Measurements from ENCODE around the gene RASGRF1. TPM values are rescaled to one million over a fixed set of nuclear protein-coding genes. Genes with fewer than 3 reads are reported as not detected.

RASGRF1 gene
- total and polyA plus RNA-seq, 9 of the 15 experiments (the other 6 are each of a cell fraction or from before 2014, with no cell fraction given): 0.03 to 0.58 (median 0.06) TPM; not detected in 1

DNA sequence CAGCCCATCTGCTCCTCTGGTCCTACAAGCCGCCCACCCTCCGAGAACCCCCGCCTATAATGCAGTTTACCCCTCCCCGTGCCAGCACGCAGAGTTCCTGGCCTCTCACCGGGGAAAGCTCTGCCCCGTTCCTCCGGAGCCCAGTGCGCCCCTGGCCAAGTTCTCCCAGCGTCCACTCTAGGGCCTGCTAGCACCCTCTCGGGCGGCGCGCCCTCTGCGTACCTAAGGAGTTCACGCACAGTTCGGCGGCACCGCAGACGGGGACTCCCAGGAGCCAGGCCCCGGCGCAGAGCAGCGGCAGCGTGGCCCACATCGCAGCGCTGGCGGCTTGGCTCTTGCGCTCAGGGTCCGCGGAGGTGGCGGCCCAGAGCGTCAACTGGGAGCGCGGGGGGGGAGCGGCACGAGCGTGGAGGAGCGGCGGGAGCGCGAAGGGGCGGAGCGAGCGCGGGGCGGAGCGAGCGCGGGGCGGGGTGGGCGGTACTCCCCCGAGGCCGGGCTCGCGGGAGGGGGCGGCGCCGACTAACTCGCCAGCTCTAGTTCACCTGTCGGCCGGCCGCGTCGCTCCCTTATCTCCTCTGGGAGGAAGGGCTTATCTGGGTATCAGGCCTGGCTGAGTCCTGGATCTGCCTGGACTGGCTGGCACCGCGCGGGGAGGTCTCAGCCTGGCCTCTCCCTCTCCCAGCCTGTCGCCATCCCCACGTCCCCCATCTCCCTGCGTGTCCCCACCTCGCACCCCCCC is 145.7 kb downstream of the RASGRF1 start, which contains the start of gene CTSH (continued):
- TF ChIP-seq SMARCE1 (IDR thresholded peaks at IDR 0.05) (peak; percentile 68; the same call in 1 of the 2 replicates), EGR1 (conservative IDR thresholded peaks at IDR 0.05) (peak; percentile 44), CREB1 (IDR thresholded peaks at IDR 0.05) (peak; percentile 55), CREB1 (CRISPR knock-in tag; IDR thresholded peaks at IDR 0.05) (peak; percentile 56; the same call in 1 of the 2 replicates), TAF15 (IDR thresholded peaks at IDR 0.05; ENCODE audit: low read depth, low read length) (no peak), POLR2AphosphoS2 (IDR thresholded peaks at IDR 0.05; ENCODE audit: low read length) (no peak), ETS2 (tag; IDR thresholded peaks at IDR 0.05; ENCODE audit: borderline replicate concordance, poor library complexity, severe bottlenecking) (no peak)
- TF ChIP-seq, protein P1, sequence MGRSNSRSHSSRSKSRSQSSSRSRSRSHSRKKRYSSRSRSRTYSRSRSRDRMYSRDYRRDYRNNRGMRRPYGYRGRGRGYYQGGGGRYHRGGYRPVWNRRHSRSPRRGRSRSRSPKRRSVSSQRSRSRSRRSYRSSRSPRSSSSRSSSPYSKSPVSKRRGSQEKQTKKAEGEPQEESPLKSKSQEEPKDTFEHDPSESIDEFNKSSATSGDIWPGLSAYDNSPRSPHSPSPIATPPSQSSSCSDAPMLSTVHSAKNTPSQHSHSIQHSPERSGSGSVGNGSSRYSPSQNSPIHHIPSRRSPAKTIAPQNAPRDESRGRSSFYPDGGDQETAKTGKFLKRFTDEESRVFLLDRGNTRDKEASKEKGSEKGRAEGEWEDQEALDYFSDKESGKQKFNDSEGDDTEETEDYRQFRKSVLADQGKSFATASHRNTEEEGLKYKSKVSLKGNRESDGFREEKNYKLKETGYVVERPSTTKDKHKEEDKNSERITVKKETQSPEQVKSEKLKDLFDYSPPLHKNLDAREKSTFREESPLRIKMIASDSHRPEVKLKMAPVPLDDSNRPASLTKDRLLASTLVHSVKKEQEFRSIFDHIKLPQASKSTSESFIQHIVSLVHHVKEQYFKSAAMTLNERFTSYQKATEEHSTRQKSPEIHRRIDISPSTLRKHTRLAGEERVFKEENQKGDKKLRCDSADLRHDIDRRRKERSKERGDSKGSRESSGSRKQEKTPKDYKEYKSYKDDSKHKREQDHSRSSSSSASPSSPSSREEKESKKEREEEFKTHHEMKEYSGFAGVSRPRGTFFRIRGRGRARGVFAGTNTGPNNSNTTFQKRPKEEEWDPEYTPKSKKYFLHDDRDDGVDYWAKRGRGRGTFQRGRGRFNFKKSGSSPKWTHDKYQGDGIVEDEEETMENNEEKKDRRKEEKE (IDR thresholded peaks at IDR 0.05; ENCODE audit: borderline replicate concordance in 1 of 2, control insufficient read depth in 1 of 2, low read depth in 2 of 2, low read length in 1 of 2): no peak
- TF ChIP-seq, protein P2, sequence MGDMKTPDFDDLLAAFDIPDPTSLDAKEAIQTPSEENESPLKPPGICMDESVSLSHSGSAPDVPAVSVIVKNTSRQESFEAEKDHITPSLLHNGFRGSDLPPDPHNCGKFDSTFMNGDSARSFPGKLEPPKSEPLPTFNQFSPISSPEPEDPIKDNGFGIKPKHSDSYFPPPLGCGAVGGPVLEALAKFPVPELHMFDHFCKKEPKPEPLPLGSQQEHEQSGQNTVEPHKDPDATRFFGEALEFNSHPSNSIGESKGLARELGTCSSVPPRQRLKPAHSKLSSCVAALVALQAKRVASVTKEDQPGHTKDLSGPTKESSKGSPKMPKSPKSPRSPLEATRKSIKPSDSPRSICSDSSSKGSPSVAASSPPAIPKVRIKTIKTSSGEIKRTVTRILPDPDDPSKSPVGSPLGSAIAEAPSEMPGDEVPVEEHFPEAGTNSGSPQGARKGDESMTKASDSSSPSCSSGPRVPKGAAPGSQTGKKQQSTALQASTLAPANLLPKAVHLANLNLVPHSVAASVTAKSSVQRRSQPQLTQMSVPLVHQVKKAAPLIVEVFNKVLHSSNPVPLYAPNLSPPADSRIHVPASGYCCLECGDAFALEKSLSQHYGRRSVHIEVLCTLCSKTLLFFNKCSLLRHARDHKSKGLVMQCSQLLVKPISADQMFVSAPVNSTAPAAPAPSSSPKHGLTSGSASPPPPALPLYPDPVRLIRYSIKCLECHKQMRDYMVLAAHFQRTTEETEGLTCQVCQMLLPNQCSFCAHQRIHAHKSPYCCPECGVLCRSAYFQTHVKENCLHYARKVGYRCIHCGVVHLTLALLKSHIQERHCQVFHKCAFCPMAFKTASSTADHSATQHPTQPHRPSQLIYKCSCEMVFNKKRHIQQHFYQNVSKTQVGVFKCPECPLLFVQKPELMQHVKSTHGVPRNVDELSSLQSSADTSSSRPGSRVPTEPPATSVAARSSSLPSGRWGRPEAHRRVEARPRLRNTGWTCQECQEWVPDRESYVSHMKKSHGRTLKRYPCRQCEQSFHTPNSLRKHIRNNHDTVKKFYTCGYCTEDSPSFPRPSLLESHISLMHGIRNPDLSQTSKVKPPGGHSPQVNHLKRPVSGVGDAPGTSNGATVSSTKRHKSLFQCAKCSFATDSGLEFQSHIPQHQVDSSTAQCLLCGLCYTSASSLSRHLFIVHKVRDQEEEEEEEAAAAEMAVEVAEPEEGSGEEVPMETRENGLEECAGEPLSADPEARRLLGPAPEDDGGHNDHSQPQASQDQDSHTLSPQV (IDR thresholded peaks at IDR 0.05): peak; percentile 76; the same call in 1 of the 2 replicates
- TF ChIP-seq, protein P3, sequence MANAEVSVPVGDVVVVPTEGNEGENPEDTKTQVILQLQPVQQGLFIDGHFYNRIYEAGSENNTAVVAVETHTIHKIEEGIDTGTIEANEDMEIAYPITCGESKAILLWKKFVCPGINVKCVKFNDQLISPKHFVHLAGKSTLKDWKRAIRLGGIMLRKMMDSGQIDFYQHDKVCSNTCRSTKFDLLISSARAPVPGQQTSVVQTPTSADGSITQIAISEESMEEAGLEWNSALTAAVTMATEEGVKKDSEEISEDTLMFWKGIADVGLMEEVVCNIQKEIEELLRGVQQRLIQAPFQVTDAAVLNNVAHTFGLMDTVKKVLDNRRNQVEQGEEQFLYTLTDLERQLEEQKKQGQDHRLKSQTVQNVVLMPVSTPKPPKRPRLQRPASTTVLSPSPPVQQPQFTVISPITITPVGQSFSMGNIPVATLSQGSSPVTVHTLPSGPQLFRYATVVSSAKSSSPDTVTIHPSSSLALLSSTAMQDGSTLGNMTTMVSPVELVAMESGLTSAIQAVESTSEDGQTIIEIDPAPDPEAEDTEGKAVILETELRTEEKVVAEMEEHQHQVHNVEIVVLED (CRISPR knock-in tag; IDR thresholded peaks at IDR 0.05): peak; percentile 79
